Esophagus muscularis mucosa (tissue), 4 donors: ENCODE results near the gene GNGT1.

Source experiments
- CTCF ChIP-seq, 3 experiments: fragments of 200-600 bp in 2 of 3; fragments of 450-650 bp in 1 of 3; sonication (generic) in 2 of 3; IDR thresholded peaks; one replicate each; pipeline ENCODE4 v1.5.1; 2017 to 2019; ENCODE audit warnings: antibody characterized with exemption in 3 of 3, mild to moderate bottlenecking in 2 of 3, moderate library complexity in 1 of 3
- EP300 ChIP-seq: sonication (generic); formaldehyde crosslinking; IDR thresholded peaks from one replicate; pipeline ENCODE4 v1.6.1; 2017; ENCODE audit warnings: antibody characterized with exemption
- POLR2A ChIP-seq: fragments of 450-650 bp; IDR thresholded peaks from one replicate; pipeline ENCODE4 v1.6.1; 2017; ENCODE audit warnings: antibody characterized with exemption, moderate library complexity, mild to moderate bottlenecking, low read depth
- POLR2AphosphoS5 ChIP-seq, 2 donors: sonication (generic); formaldehyde crosslinking; IDR thresholded peaks; one replicate each; pipeline ENCODE4 v1.6.1; 2017; ENCODE audit warnings: antibody characterized with exemption in 2 of 2

- TF ChIP-seq EP300 (no peak), POLR2A (no peak), CTCF (IDR thresholded peaks at IDR 0.05) (no peak), POLR2AphosphoS5 (IDR thresholded peaks at IDR 0.05) (no peak)
These were observed 38.7 kb downstream of the GNGT1 start for GRCh38 chr7:93945083-93945482.
